ENCODE data around the gene C4B.
"Not testable (repeated sequence)": the region's sequence is repeated elsewhere in the genome, so short reads cannot be mapped to it uniquely, and the experiment has no call there.

C4B gene

GRCh38 chr6:31981744-31982143, 32.9 kb upstream of the C4B start, which contains the start of gene C4A:
Gene C4A, plus strand, starts transcription at chr6:31982057. Its CDS starts 51 bp downstream, at chr6:31982108.
- DNase-seq = not testable (repeated sequence)

- not testable (repeated sequence) for DNase-seq
Measured at GRCh38 chr6:31989363-31989762, 25.2 kb upstream of the C4B start.

GRCh38 chr6:31994421-31994820, 20.2 kb upstream of the C4B start:
- DNase-seq = not testable (repeated sequence)

- not testable (repeated sequence) for DNase-seq
Measured at GRCh38 chr6:31996385-31996784, 18.2 kb upstream of the C4B start.

GRCh38 chr6:32002546-32003268, 11.9 kb upstream of the C4B start:
- not testable (repeated sequence) for DNase-seq

GRCh38 chr6:32003301-32003700, 11.3 kb upstream of the C4B start:
- not testable (repeated sequence) for DNase-seq

GRCh38 chr6:32004393-32004792, 10.2 kb upstream of the C4B start:
- peak; percentile 34 for DNase-seq

- DNase-seq = not testable (repeated sequence)
Measured at GRCh38 chr6:32004864-32005537, 9.6 kb upstream of the C4B start.

GRCh38 chr6:32005538-32005880, 9.1 kb upstream of the C4B start:
- DNase-seq = peak; percentile 26

- DNase-seq = peak; percentile 45
Measured at GRCh38 chr6:32005991-32006529, 8.5 kb upstream of the C4B start.

- peak; percentile 28 for DNase-seq
Measured at GRCh38 chr6:32007086-32007485, 7.5 kb upstream of the C4B start.

- not testable (repeated sequence) for DNase-seq
Measured at GRCh38 chr6:32008037-32008436, 6.6 kb upstream of the C4B start.

- DNase-seq = peak; percentile 34
Measured at GRCh38 chr6:32008616-32009015, 6.0 kb upstream of the C4B start.

GRCh38 chr6:32009537-32009936, 5.1 kb upstream of the C4B start:
- DNase-seq = peak; percentile 23

- peak; percentile 30 for DNase-seq
Measured at GRCh38 chr6:32010856-32011530, 3.6 kb upstream of the C4B start.

- peak; percentile 29 for DNase-seq
Measured at GRCh38 chr6:32012941-32013617, 1.5 kb upstream of the C4B start.

GRCh38 chr6:32013738-32014137, 857 bp upstream of the C4B start:
- not testable (repeated sequence) for DNase-seq

GRCh38 chr6:32022100-32022499, 7.5 kb downstream of the C4B start:
- DNase-seq = not testable (repeated sequence)

GRCh38 chr6:32028631-32029030, 14.0 kb downstream of the C4B start:
- DNase-seq = not testable (repeated sequence)

- DNase-seq = not testable (repeated sequence)
Measured at GRCh38 chr6:32029553-32029952, 15.0 kb downstream of the C4B start.

- not testable (repeated sequence) for DNase-seq
Measured at GRCh38 chr6:32035283-32036013, 20.9 kb downstream of the C4B start.

- DNase-seq = not testable (repeated sequence)
Measured at GRCh38 chr6:32037136-32037535, 22.5 kb downstream of the C4B start.
